ENCODE data around the gene FMNL2. TPM values are rescaled to one million over a fixed set of nuclear protein-coding genes. Genes with fewer than 3 reads are reported as not detected.

FMNL2 gene
- total RNA-seq, 1 donor from 2014 or later: 166 TPM

GRCh38 chr2:152573168-152573567, 238.2 kb downstream of the FMNL2 start:
- no peaks in the 10 kb centered on the region for H3K36me3 Mint-ChIP-seq (ENCODE audit: unreplicated experiment)
- no peak for DNase-seq

GRCh38 chr2:152577579-152577978, 242.6 kb downstream of the FMNL2 start:
- Mint-ChIP-seq H3K9me3 (ENCODE audit: unreplicated experiment) (peaks cover 1% of the 10 kb centered on the region), H3K36me3 (ENCODE audit: unreplicated experiment) (no peaks in the 10 kb centered on the region)

More at GRCh38 chr2:152573168-152573567, 238.2 kb downstream of the FMNL2 start:
- H3K27me3 Mint-ChIP-seq (ENCODE audit: unreplicated experiment): no peaks in the 10 kb centered on the region
- peaks cover 1% of the 10 kb centered on the region for H3K9me3 Mint-ChIP-seq (ENCODE audit: unreplicated experiment)
- no peak overlapping the region for H3K4me3 Mint-ChIP-seq (ENCODE audit: unreplicated experiment)
- peak overlapping the region; percentile 39 for H3K27ac Mint-ChIP-seq (ENCODE audit: unreplicated experiment)
- TF ChIP-seq CTCF (IDR thresholded peaks at IDR 0.05; ENCODE audit: partially characterized antibody, unreplicated experiment): no peak
- peaks cover 4% of the 10 kb centered on the region for H3K4me1 Mint-ChIP-seq (ENCODE audit: low read depth, unreplicated experiment)

DNA sequence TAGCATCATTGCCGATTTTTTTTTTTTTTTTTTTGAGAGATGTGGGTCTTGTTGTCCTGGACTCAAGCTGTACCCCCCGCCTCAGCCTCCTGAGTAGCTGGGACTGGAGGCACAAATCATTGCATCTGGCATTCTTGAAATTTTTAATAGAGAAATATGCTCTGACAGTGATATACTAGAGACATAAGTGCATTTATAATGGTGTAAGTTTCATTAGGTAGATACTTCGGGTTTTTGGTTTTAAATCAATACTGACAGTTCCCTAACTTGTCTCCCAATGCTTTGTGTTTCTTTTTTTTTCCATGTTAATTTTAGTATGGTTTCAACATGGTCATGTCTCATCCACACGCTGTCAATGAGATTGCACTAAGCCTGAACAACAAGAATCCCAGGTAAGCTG, 243.6 kb downstream of the FMNL2 start:
- Mint-ChIP-seq H3K27me3 (ENCODE audit: unreplicated experiment) (no peaks in the 10 kb centered on the region), H3K36me3 (ENCODE audit: unreplicated experiment) (no peaks in the 10 kb centered on the region), H3K27ac (ENCODE audit: unreplicated experiment) (no peak overlapping the region), H3K9me3 (ENCODE audit: unreplicated experiment) (peaks cover 3% of the 10 kb centered on the region), H3K4me3 (ENCODE audit: unreplicated experiment) (no peak overlapping the region), H3K4me1 (ENCODE audit: low read depth, unreplicated experiment) (no peaks in the 10 kb centered on the region)
- DNase-seq: no peak
- TF ChIP-seq CTCF (IDR thresholded peaks at IDR 0.05; ENCODE audit: partially characterized antibody, unreplicated experiment): no peak

More at GRCh38 chr2:152577579-152577978, 242.6 kb downstream of the FMNL2 start:
- H3K4me3 Mint-ChIP-seq (ENCODE audit: unreplicated experiment): no peak overlapping the region
- TF ChIP-seq CTCF (IDR thresholded peaks at IDR 0.05; ENCODE audit: partially characterized antibody, unreplicated experiment): no peak
- H3K27me3 Mint-ChIP-seq (ENCODE audit: unreplicated experiment): no peaks in the 10 kb centered on the region
- no peak overlapping the region for H3K27ac Mint-ChIP-seq (ENCODE audit: unreplicated experiment)
- no peak for DNase-seq
- H3K4me1 Mint-ChIP-seq (ENCODE audit: low read depth, unreplicated experiment): peaks cover 4% of the 10 kb centered on the region

GRCh38 chr2:152580714-152581113, 245.7 kb downstream of the FMNL2 start:
- Mint-ChIP-seq H3K36me3 (ENCODE audit: unreplicated experiment) (no peaks in the 10 kb centered on the region), H3K27me3 (ENCODE audit: unreplicated experiment) (no peaks in the 10 kb centered on the region), H3K9me3 (ENCODE audit: unreplicated experiment) (peaks cover 2% of the 10 kb centered on the region), H3K4me3 (ENCODE audit: unreplicated experiment) (no peak overlapping the region), H3K4me1 (ENCODE audit: low read depth, unreplicated experiment) (peaks cover 2% of the 10 kb centered on the region), H3K27ac (ENCODE audit: unreplicated experiment) (no peak overlapping the region)
- TF ChIP-seq CTCF (IDR thresholded peaks at IDR 0.05; ENCODE audit: partially characterized antibody, unreplicated experiment): no peak
- DNase-seq: no peak

GRCh38 chr2:152581360-152581759, 246.4 kb downstream of the FMNL2 start:
- Mint-ChIP-seq H3K27ac (ENCODE audit: unreplicated experiment) (no peak overlapping the region), H3K36me3 (ENCODE audit: unreplicated experiment) (no peaks in the 10 kb centered on the region), H3K4me3 (ENCODE audit: unreplicated experiment) (no peak overlapping the region), H3K4me1 (ENCODE audit: low read depth, unreplicated experiment) (peaks cover 2% of the 10 kb centered on the region), H3K9me3 (ENCODE audit: unreplicated experiment) (peaks cover 2% of the 10 kb centered on the region), H3K27me3 (ENCODE audit: unreplicated experiment) (peaks cover 2% of the 10 kb centered on the region)
- DNase-seq: no peak
- TF ChIP-seq CTCF (IDR thresholded peaks at IDR 0.05; ENCODE audit: partially characterized antibody, unreplicated experiment): no peak

All from glutamatergic neuron (in vitro differentiated cells).